NCI-H345 treated with DMSO at 0.1 percent for 48 hours (cell line): ENCODE data around the gene GALE.
"Not testable (repeated sequence)": the region's sequence is repeated elsewhere in the genome, so short reads cannot be mapped to it uniquely, and the experiment has no call there.

ENCODE experiments used
- DNase-seq: peaks from one replicate; lab custom pipeline; 2025; ENCODE audit not compliant: unreplicated experiment; lab: John Stamatoyannopoulos, UW

Gene GALE

DNA sequence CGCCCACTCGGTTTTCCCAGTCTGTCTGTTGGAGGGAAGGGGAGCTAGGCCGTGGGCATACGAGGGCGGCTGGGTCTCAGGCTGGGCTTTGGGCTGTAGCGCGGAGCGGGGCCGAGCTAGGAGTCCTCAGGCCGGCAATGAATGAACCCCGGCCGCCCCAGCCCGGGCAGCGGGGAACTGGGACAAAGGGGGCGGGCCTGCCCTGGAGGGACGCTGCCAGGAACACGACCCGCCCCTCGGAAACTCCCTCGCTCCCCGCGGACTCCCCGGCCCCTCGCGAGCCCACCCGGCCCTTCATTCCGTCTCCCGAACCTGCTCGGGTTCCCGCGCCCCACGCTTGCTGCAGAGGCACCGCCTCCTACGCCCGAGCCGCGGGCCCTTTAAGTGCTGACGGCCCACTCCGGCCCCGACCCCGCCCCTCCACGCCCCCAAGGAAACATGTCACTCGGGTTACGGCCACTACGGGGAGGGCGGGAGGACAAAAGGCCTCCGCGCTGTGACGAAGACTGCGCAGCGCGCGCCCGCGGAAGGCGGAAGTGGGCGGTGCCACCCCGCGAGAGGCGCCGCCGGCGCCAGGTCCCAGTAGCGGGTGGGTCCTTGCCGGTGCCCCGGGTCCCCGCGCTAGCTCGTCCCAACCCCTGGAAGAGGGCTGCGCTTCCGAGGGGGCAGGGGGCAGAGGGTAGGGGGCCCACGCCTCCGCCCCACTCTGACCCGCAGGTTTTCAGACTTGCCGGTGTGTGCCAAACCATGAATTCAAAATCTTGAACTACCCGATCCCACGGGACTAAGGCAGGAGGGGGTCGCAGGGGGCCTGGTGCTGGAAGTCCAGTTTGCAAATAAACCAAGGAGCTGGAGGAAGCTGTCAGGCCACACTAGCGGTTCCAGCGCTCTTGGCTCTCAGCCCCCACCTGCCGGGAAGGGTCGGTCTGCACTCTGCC, at the start of gene GALE:
GALE (minus strand) TSS at position 355 of the 938 bp plus-strand sequence. CDS start 1,747 bp downstream, outside the sequence.
- DNase-seq, result peak; percentile 82

DNA sequence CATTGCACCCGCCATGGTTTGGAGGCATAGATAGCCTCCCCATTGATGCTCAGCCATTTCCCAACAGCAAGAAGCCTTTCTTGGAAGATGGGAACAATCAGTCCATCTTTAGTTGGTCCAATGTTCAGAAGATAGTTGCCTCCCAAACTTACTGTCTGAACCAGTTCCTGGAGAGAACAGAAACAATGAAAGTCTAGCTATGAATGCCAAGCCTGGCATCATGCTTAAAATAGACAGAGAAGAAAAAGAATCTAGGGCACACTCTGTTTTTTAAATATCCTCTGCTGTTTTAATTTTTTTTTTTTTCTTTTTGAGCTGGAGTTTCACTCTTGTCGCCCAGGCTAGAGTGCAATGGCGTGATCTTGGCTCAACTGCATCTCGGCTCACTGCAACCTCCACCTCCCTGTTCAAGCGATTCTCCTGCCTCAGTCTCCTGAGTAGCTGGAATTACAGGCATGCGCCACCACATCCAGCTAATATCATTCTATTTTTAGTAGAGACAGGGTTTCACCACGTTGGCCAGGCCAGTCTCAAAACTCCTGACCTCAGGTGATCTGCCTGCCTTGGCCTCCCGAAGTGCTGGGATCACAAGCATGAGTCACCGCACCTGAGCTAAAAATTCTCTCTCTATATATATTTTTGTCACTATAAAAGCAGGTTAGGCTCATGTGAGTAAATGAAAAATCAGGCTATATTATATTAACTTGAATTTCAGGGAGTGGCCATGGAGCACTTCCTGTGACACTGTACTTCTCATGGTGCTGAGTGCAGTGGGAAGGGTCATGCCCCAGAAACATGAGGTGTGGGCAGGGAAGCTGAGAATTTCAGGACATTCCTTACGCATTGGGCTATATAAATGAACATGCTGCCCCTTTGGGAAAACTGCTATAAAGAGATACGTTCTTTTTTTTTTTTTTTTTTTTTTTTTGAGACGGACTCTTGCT, 48.4 kb upstream of the GALE start:
- DNase-seq, result no peak

DNA sequence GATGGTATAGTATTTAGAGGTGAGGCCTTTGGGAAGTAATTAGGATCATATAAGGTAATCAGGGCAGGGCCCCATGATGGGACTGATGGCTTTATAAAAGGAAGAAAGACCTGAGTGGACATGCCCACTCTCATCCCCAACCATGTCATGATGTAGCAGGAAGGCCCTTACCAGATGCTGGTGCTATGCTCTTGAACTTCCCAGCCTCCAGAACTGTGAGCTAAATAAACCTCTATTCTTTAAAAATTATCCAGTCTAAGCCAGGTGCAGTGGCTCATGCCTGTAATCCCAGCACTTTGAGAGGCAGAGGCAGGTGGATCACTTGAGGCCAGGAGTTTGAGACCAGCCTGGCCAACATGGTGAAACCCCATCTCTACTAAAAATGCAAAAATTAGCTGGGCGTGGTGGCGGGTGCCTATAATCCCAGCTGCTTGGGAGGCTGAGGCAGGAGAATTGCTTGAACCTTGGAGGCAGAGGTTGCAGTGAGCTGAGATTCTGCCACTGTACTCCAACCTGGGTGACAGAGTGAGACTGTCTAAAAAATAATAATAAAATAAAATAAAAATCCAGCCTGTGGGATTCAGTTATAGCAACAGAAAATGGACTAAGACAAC, 47.0 kb upstream of the GALE start:
- DNase-seq, result not testable (repeated sequence)

GRCh38 chr1:23845163-23845562, 44.6 kb upstream of the GALE start:
- DNase-seq, result no peak

GRCh38 chr1:23843644-23844043, 43.1 kb upstream of the GALE start:
- DNase-seq, result no peak

DNA sequence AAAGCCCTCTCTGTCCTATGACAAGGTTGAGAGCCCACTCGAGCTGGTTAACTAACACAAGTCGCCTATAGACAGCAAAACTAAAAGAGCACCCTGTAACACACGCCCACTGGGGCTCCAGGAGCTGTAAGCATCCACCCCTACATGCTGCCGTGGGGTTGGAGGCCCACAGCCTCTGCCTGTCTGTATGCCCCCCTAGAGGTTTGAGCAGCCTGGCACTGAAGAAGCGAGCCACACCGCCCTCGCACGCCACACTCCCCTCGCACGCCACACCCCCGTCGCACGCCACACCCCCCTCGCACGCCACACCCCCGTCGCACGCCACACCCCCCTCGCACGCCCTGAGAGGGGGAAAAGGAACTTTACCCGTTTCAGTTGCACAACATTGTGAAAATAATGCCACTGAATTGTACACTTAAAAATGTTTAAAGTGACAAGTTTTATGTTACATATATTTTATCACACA, 37.9 kb upstream of the GALE start:
- DNase-seq, result peak; percentile 30

- no peak for DNase-seq
Observed at GRCh38 chr1:23837908-23838307, 37.4 kb upstream of the GALE start.

GRCh38 chr1:23836037-23836436, 35.5 kb upstream of the GALE start:
- no peak for DNase-seq

DNA sequence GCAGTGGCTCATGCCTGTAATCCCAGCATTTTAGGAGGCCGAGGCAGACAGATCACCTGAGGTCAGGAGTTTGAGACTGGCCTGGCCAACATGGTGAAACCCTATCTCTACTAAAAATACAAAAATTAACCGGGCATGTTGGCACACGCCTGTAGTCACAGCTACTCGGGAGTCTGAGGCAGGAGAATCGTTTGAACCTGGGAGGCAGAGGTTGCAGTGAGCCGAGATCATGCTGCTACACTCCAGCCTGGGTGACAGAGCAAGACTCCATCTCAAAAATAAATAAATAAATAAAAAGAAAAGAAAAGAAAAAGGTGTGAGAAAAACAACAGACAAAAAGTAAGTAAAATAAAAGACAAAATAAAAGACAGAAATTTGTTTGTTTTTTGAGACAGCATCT, 33.6 kb upstream of the GALE start:
- DNase-seq, result not testable (repeated sequence)

DNA sequence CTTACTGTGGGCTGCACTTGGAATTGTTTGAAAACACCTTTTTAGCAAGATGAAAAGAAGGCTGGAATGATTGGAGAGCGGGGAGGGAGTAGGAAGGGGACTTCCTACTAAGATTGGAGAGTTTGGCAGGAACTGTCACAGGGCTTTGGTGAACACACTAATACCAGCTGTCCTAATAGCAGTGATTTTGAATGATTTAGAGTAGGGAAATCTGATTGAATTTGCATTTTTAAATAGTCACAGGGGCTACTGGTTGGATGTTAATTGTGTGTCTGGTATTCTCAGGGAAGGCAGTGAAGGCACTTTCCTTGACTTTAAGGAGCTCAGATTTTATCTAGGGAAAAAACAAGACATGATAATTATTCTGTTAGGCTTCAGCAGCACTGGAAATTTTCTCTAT, 27.2 kb upstream of the GALE start:
- no peak for DNase-seq

- not testable (repeated sequence) for DNase-seq
Observed at GRCh38 chr1:23826590-23826989, 26.0 kb upstream of the GALE start.

DNA sequence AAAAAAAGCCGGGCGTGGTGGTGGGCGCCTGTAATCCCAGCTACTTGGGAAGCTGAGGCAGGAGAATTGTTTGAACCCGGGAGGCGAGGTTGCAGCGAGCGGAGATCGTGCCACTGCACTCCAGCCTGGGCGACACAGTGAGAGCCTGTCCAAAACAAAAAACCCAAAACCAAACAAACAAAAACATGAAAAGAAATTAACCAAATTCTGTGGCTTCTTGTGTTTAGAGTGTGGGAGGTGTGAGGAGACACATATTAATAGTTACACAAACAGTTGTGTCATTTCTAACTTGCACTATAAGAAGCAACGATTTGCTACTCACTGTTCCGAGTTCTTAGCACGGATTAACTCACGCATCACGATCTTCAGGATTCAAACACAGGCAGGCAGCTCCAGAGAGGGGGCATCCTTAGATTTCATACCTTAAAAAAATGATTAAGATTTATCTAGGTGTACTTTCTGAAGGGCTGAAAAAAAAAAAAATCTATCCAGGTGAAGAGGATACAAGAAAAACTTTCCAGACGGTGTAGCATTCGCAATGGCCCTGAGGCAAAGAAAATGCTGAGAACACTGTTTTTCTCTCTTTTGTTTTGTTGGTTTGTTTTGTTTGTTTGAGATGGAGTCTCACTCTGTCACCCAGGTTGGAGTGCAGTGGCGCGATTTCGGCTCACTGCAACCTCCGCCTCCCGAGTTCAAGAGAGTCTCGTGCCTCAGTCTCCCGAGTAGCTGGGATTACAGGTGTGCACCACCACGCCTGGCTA, 25.4 kb upstream of the GALE start:
- no peak for DNase-seq

- peak; percentile 76 for DNase-seq
Observed at GRCh38 chr1:23825076-23825761, 24.7 kb upstream of the GALE start, which contains the start of gene HMGCL. Gene HMGCL (minus strand): TSS chr1:23825429. CDS start chr1:23825415, 14 bp downstream.

DNA sequence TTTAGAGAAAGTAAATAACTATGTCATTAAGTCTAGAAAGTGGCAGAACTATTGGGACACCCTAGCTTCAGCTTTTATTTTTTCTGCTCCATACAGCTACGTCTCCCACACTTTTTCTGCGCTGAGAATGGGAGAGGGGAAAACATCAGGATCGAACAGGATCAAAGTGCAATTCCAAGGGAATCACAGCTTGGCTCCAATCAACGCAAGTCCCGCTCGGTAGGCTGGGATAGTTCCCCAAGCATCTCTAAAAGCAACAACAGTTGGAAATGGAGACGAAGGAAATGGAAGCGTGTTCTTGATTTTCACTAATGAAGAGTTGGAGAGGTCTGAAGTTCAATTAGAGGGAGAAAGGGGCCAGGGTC, 24.1 kb upstream of the GALE start:
- no peak for DNase-seq

- no peak for DNase-seq
Observed at GRCh38 chr1:23823767-23824166, 23.2 kb upstream of the GALE start.

- no peak for DNase-seq
Observed at GRCh38 chr1:23817633-23818032, 17.1 kb upstream of the GALE start.

DNA sequence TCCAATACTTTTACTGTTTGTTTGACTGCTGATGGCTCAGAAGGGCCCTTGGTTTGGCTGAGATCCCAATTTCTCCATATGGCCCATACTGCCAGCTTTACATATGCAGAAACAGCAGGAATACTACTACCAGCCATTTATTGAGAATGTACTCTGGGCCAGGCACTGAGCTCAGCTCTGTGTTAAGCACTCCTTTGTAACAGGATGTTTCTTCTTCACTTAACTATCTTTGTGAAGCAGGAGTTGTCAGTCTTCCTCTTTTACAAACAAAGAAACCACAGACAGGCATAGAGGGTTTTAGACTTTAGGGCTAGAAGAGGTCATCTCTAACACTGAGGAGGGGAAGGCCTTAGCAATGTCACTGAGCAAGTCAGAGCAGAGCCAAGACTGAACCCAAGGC, 16.4 kb upstream of the GALE start:
- DNase-seq, result no peak

DNA sequence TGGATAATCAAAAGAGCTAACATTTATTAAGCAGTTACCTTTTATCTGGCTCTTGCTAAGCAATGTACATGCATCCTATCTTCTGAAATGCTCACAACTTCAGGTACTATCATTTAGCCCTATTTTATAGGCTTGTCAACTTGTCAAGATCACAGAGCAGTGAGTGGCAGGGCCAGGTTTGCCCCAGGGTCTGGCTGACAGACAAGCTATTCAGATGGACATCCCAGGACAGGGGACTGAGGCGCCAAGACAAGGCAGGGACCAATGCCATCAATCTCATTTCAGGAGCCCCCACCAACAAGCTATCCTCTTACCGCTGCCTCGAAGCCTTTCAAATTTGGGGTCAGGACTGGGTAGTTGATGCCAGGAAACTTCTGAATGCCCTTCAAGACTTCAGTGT, 15.8 kb upstream of the GALE start:
- DNase-seq, result no peak

GRCh38 chr1:23814016-23814415, 13.5 kb upstream of the GALE start:
- DNase-seq, result no peak
